ENCODE results near the gene AKR7A3.
A peak's percentile ranks its signal among the peaks of the same experiment; 100 is the strongest.
"Not testable (repeated sequence)": the region's sequence is repeated elsewhere in the genome, so short reads cannot be mapped to it uniquely, and the experiment has no call there.

AKR7A3 gene

GRCh38 chr1:19256301-19256700, 32.3 kb downstream of the AKR7A3 start:
- not testable (repeated sequence) for DNase-seq (ENCODE audit: low read depth in 2 of 2, low spot score in 1 of 2)

GRCh38 chr1:19255288-19255687, 33.3 kb downstream of the AKR7A3 start:
- no peak for DNase-seq (ENCODE audit: low read depth in 2 of 2, low spot score in 1 of 2)

GRCh38 chr1:19254416-19254815, 34.2 kb downstream of the AKR7A3 start:
- no peak for DNase-seq (ENCODE audit: low read depth in 2 of 2, low spot score in 1 of 2)

GRCh38 chr1:19251305-19252196, 37.0 kb downstream of the AKR7A3 start, which contains the start of the genes EMC1 and MRTO4:
Gene EMC1 (minus strand): TSS chr1:19251524. CDS start chr1:19251509, 15 bp downstream.
Gene MRTO4 (plus strand): TSS chr1:19251805. CDS start chr1:19251836, 31 bp downstream.
- DNase-seq (ENCODE audit: low read depth in 2 of 2, low spot score in 1 of 2) = peak; percentile 74 to 77

- no peak for DNase-seq (ENCODE audit: low read depth in 2 of 2, low spot score in 1 of 2)
Observed at GRCh38 chr1:19250629-19251304, 37.8 kb downstream of the AKR7A3 start.

- DNase-seq (ENCODE audit: low read depth in 2 of 2, low spot score in 1 of 2) = peak; percentile 24 to 44
Observed at GRCh38 chr1:19240673-19241538, 47.7 kb downstream of the AKR7A3 start.

GRCh38 chr1:19239876-19240275, 48.7 kb downstream of the AKR7A3 start:
- no peak for DNase-seq (ENCODE audit: low read depth in 2 of 2, low spot score in 1 of 2)

GRCh38 chr1:19234224-19234623, 54.3 kb downstream of the AKR7A3 start:
- DNase-seq (ENCODE audit: low read depth in 2 of 2, low spot score in 1 of 2) = no peak
